ENCODE data around the gene HOTAIR. TPM values are rescaled to one million over a fixed set of nuclear protein-coding genes. Genes with fewer than 3 reads are reported as not detected.
A peak's percentile ranks its signal among the peaks of the same experiment; 100 is the strongest.

Gene HOTAIR
- total RNA-seq, 1 experiment from 2014 or later, result 7.9 TPM

- no peaks in the 10 kb centered on the region for H3K36me3 ChIP-seq (ENCODE audit: low read depth)
- no peak for TF ChIP-seq CTCF (conservative IDR thresholded peaks at IDR 0.05)
- TF ChIP-seq EZH2 (IDR thresholded peaks at IDR 0.05; ENCODE audit: low read depth), result no peak
- peaks cover 14% of the 10 kb centered on the region; the same call in 1 of the 2 replicates for H3F3A ChIP-seq (ENCODE audit: insufficient read depth, low read depth)
- CTCF ChIA-PET, result no interaction called here
- H3K27ac ChIP-seq, result no peak within 1 kb of the TSS
- intact Hi-C loops (cut with micrococcal nuclease; ENCODE audit: unreplicated experiment), result loop anchor here (5.0 kb wide), 1 partner anchor 87 kb away; no protein-coding TSS in a partner anchor
- H4K20me1 ChIP-seq (ENCODE audit: insufficient read depth), result no peaks in the 10 kb centered on the region
- peak within 1 kb of the TSS; percentile 54 for H3K4me3 ChIP-seq
- H3K79me2 ChIP-seq (ENCODE audit: low read depth), result no peaks in the 10 kb centered on the region
- POLR2A ChIA-PET (ENCODE audit: unreplicated experiment), result no interaction called here
- H3K4me1 ChIP-seq (replicated peaks; ENCODE audit: insufficient read depth), result peaks cover 15% of the 10 kb centered on the region
- H3K4me2 ChIP-seq, result peak within 1 kb of the TSS; percentile 83
- DNase-seq, result no peak
- no peaks in the 10 kb centered on the region for H3K9me3 ChIP-seq (ENCODE audit: insufficient read depth, low read depth)
- BruUV-seq (replicated peaks), result no TSS peak
- no peaks in the 10 kb centered on the region for H3K9me2 ChIP-seq (ENCODE audit: insufficient read depth)
- no peak within 1 kb of the TSS for H2AFZ ChIP-seq
- H3K27me3 ChIP-seq (ENCODE audit: insufficient read depth, low read depth), result no peaks in the 10 kb centered on the region
These were observed 20.1 kb downstream of the HOTAIR start, which contains the start of gene HOXC12 for GRCh38 chr12:53954694-53955035. TSS of gene HOXC12 (plus strand) at chr12:53954903. CDS start at chr12:53954930, 27 bp downstream.

GRCh38 chr12:53953831-53954693 is 20.7 kb downstream of the HOTAIR start:
- Histone ChIP-seq H3K79me2 (ENCODE audit: low read depth) (no peaks in the 10 kb centered on the region), H3K36me3 (ENCODE audit: low read depth) (no peaks in the 10 kb centered on the region), H3K9me2 (ENCODE audit: insufficient read depth) (no peaks in the 10 kb centered on the region), H3F3A (ENCODE audit: insufficient read depth, low read depth) (peaks cover 14% of the 10 kb centered on the region; the same call in 1 of the 2 replicates), H4K20me1 (ENCODE audit: insufficient read depth) (no peaks in the 10 kb centered on the region), H3K9me3 (ENCODE audit: insufficient read depth, low read depth) (no peaks in the 10 kb centered on the region), H3K27me3 (ENCODE audit: insufficient read depth, low read depth) (no peaks in the 10 kb centered on the region), H3K27ac (no peak overlapping the region), H3K4me1 (replicated peaks; ENCODE audit: insufficient read depth) (peaks cover 15% of the 10 kb centered on the region), H2AFZ (no peak overlapping the region), H3K4me3 (peak overlapping the region; percentile 54), H3K4me2 (peak overlapping the region; percentile 83)
- intact Hi-C loops (cut with micrococcal nuclease; ENCODE audit: unreplicated experiment), result loop anchor here (1.0 to 5.0 kb wide), 4 partner anchors 87 to 207 kb away; no protein-coding TSS in a partner anchor
- no TSS peak for BruUV-seq (replicated peaks)
- no peak for TF ChIP-seq EZH2 (IDR thresholded peaks at IDR 0.05; ENCODE audit: low read depth)
- TF ChIP-seq CTCF (conservative IDR thresholded peaks at IDR 0.05), result no peak
- POLR2A ChIA-PET (ENCODE audit: unreplicated experiment), result no interaction called here
- DNase-seq, result no peak
- CTCF ChIA-PET, result interaction anchor here (0.6 kb wide), 1 partner anchor 150 kb away, joined by 9 read pairs; no protein-coding TSS in a partner anchor

GRCh38 chr12:53952871-53953734 is 21.7 kb downstream of the HOTAIR start:
- intact Hi-C loops (cut with micrococcal nuclease; ENCODE audit: unreplicated experiment), result loop anchor here (1.0 to 5.0 kb wide), 4 partner anchors 86 to 206 kb away; no protein-coding TSS in a partner anchor
- H4K20me1 ChIP-seq (ENCODE audit: insufficient read depth), result no peaks in the 10 kb centered on the region

More at GRCh38 chr12:53952871-53953734, 21.7 kb downstream of the HOTAIR start:
- BruUV-seq (replicated peaks), result no TSS peak
- H3K9me2 ChIP-seq (ENCODE audit: insufficient read depth), result no peaks in the 10 kb centered on the region
- H3F3A ChIP-seq (ENCODE audit: insufficient read depth, low read depth), result peaks cover 14% of the 10 kb centered on the region; the same call in 1 of the 2 replicates
- H3K27ac ChIP-seq, result no peak overlapping the region
- TF ChIP-seq CTCF (conservative IDR thresholded peaks at IDR 0.05) (no peak), EZH2 (IDR thresholded peaks at IDR 0.05; ENCODE audit: low read depth) (no peak)
- H3K27me3 ChIP-seq (ENCODE audit: insufficient read depth, low read depth), result no peaks in the 10 kb centered on the region
- H3K79me2 ChIP-seq (ENCODE audit: low read depth), result no peaks in the 10 kb centered on the region
- no peaks in the 10 kb centered on the region for H3K9me3 ChIP-seq (ENCODE audit: insufficient read depth, low read depth)
- peak overlapping the region; percentile 74 for H2AFZ ChIP-seq
- peak overlapping the region; percentile 83 for H3K4me2 ChIP-seq
- CTCF ChIA-PET, result interaction anchor here (0.6 kb wide), 1 partner anchor 1611 kb away, joined by 3 read pairs; no protein-coding TSS in a partner anchor
- peak; percentile 77 to 85 for DNase-seq
- POLR2A ChIA-PET (ENCODE audit: unreplicated experiment), result no interaction called here
- H3K4me1 ChIP-seq (replicated peaks; ENCODE audit: insufficient read depth), result peaks cover 23% of the 10 kb centered on the region
- H3K4me3 ChIP-seq, result peak overlapping the region; percentile 54
- H3K36me3 ChIP-seq (ENCODE audit: low read depth), result no peaks in the 10 kb centered on the region

Data from PC-9 (cell line).